Heart right ventricle (tissue), 16 donors: ENCODE results near the gene C19orf73. TPM values are rescaled to one million over a fixed set of nuclear protein-coding genes. Genes with fewer than 3 reads are reported as not detected.
A peak's percentile ranks its signal among the peaks of the same experiment; 100 is the strongest.

ENCODE experiments used
- ATAC-seq, 8 donors: fragments of 200-7000 bp; cut with Tn5 transposase; one replicate each; pipeline ENCODE4 v1.9.1; 2020; ENCODE audit warnings: mild to moderate bottlenecking in 8 of 8, moderate library complexity in 8 of 8, moderate number of reproducible peaks in 1 of 8
- DNase-seq, 2 donors: peaks; one replicate each; pipeline ENCODE4 v3.0.0-alpha.2; 2020
- H3K27ac ChIP-seq, 10 donors: fragments of 200-600 bp; sonication (generic) in 2 of 10; one replicate each; pipeline versions ENCODE4 v1.5.0 to v1.8.0; 2020 to 2022; ENCODE audit warnings: mild to moderate bottlenecking in 3 of 10
- H3K27me3 ChIP-seq, 7 donors: fragments of 200-600 bp; one replicate each; pipeline ENCODE4 v1.8.0; 2021 to 2022; ENCODE audit warnings: mild to moderate bottlenecking in 2 of 7
- H3K36me3 ChIP-seq, 9 donors: fragments of 200-600 bp; sonication (generic) in 1 of 9; one replicate each; pipeline versions ENCODE4 v1.5.0 to v1.8.0; 2020 to 2022; ENCODE audit warnings: mild to moderate bottlenecking in 2 of 9
- H3K4me1 ChIP-seq, 9 donors: fragments of 200-600 bp; sonication (generic) in 1 of 9; one replicate each; pipeline versions ENCODE4 v1.5.0 to v1.8.0; 2020 to 2022; ENCODE audit warnings: mild to moderate bottlenecking in 4 of 9
- H3K4me3 ChIP-seq, 10 donors: fragments of 200-600 bp; sonication (generic) in 2 of 10; one replicate each; pipeline versions ENCODE4 v1.5.0 to v1.8.0; 2020 to 2022; ENCODE audit warnings: mild to moderate bottlenecking in 7 of 10, moderate library complexity in 2 of 10
- H3K9me3 ChIP-seq, 11 donors: fragments of 200-600 bp in 10 of 11; sonication (generic) in 2 of 11; one replicate each; pipeline versions ENCODE4 v1.5.0 to v1.8.0; 2013 to 2022; ENCODE audit warnings: mild to moderate bottlenecking in 2 of 11, control low read depth in 1 of 11, moderate library complexity in 1 of 11
- WGBS, 2 donors: extraction: QIAGEN DNeasy Blood & Tissue Kit; methylation state at CpG; one replicate each; pipeline ENCODE4 v1.1.7; 2013; ENCODE audit warnings: inconsistent platforms in 1 of 2; 5-methylcytosine and 5-hydroxymethylcytosine counted together
- intact Hi-C, 10 donors: fragments of 100-400 bp; cut with DNase I; formaldehyde crosslinking; loops; one replicate each; pipeline versions ENCODE4 v1.11.1 to v1.14.2; 2022
- polyA plus RNA-seq, 2 donors: library from polyadenylated mRNA; stranded (reverse); fragments of 200-250 nt; gene quantifications; one replicate each; pipeline ENCODE4 v1.2.3, GENCODE V29; 2013
- total RNA-seq, 10 donors: library from RNA; stranded (reverse); fragmentation: NEBNext Ultra II Directional in 3 of 10; extraction: Animal tissue kit (Norgen Biotek cat#: 25700) in 3 of 10; gene quantifications; one replicate each; pipeline versions ENCODE4 v1.2.1 to v1.2.4, GENCODE V29; 2021 to 2023
- TF ChIP-seq, protein P1 (sequence below), 9 donors: fragments of 200-600 bp; sonication (generic) in 2 of 9; IDR thresholded peaks; one replicate each; pipeline versions ENCODE4 v1.5.0 to v1.8.0; 2021 to 2022; ENCODE audit warnings: antibody characterized with exemption in 9 of 9, mild to moderate bottlenecking in 5 of 9, moderate library complexity in 1 of 9
- donor health status: Arrhythmogenic right ventricular cardiomyopathy.
- donor health status: ischemic (EF 13 %, LVEDD 7.1; RV severe dilation, severe dysfunction).
- donor health status: healthy with polysubstance abuse.
- donor health status: DM: no; HTN: yes; CAD: no.
- donor health status: DM: no; HTN: no; CAD: no.
- donor health status: ischemic (EF 25% LVEDD 6.9; RV normal size, moderate dysfunction).
- donor health status: ischemic (EF 25% LVEDD 5.7; RV mildly dilated, moderate dysfunction).
- donor health status: healthy.
- donor health status: DM: yes; HTN: yes; CAD: no.
- donor health status: Ischemic cardiomyopathy.
- donor health status: ischemic (EF 35%, LVEDD 5.7; RV mildly dilated, moderate dysfunction).
- donor health status: nonischemic (EF 11% LVEDD 7.7; RV severe dilation, severe dysfunction).
- donor health status: DM: yes; HTN: yes; CAD: no.
- donor health status: PGD.
- donor health status: ischemic (EF 29% LVEDD 5.4; RV normal size, mild dysfunction).
- donor health status: nonischemic (EF 23%, LVEDD 6.1; RV moderate dilation, normal function).

The C19orf73 gene
- total and polyA plus RNA-seq, 12 donors: 0.64 to 5.4 (median 1.2) TPM

DNA sequence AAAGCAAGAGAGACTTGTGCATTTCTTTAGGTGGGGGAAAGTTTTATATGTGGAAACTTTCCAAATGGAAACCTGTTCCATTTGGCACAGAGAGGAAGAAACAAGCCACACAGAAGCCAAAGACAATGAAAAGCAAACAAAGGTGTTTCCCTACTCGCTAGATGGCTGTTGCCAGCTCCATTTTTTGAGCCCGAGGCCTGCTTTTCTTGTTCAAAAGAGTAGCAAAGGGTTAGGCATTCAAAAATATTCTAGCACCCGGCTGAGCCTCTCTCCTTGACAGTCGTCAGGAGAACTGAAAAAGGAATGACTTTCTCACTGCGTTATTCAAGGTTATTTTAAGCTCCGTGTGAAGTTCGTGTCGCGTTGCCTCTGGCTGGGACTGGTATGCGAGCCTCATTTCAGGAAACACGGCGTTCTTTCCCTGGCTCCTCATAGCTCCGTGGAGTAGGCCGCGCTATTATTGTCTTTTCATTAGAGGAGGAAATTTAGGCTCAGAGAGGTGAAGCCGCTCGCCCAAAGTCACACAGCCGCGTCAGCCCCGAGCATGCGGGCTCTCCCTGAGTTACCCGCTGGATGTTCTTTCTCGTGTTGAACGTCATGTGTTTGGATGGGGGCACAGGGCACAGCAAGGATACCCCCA lies 46.3 kb upstream of the C19orf73 start:
- peak in 1 of 2 donors; percentile 64 for DNase-seq
- Histone ChIP-seq H3K27ac (peak overlapping the region; percentile 77 to 97 (median 90)), H3K9me3 (no peaks in the 10 kb centered on the region), H3K27me3 (no peaks in the 10 kb centered on the region), H3K4me3 (peak overlapping the region in 7 of 10 donors; percentile 1 to 44 (median 29)), H3K4me1 (peaks cover 15 to 42% (median 22%) of the 10 kb centered on the region in 9 donors), H3K36me3 (peaks cover 0 to 41% (median 24%) of the 10 kb centered on the region in 9 donors)
- TF ChIP-seq, protein P1, sequence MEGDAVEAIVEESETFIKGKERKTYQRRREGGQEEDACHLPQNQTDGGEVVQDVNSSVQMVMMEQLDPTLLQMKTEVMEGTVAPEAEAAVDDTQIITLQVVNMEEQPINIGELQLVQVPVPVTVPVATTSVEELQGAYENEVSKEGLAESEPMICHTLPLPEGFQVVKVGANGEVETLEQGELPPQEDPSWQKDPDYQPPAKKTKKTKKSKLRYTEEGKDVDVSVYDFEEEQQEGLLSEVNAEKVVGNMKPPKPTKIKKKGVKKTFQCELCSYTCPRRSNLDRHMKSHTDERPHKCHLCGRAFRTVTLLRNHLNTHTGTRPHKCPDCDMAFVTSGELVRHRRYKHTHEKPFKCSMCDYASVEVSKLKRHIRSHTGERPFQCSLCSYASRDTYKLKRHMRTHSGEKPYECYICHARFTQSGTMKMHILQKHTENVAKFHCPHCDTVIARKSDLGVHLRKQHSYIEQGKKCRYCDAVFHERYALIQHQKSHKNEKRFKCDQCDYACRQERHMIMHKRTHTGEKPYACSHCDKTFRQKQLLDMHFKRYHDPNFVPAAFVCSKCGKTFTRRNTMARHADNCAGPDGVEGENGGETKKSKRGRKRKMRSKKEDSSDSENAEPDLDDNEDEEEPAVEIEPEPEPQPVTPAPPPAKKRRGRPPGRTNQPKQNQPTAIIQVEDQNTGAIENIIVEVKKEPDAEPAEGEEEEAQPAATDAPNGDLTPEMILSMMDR (IDR thresholded peaks at IDR 0.05): no peak
- intact Hi-C loops: no loop called here
- WGBS, 2 donors: 22 to 33% methylated on average over 24 of the region's 24 CpGs
- ATAC-seq: peak; percentile 74 to 95 (median 89)

DNA sequence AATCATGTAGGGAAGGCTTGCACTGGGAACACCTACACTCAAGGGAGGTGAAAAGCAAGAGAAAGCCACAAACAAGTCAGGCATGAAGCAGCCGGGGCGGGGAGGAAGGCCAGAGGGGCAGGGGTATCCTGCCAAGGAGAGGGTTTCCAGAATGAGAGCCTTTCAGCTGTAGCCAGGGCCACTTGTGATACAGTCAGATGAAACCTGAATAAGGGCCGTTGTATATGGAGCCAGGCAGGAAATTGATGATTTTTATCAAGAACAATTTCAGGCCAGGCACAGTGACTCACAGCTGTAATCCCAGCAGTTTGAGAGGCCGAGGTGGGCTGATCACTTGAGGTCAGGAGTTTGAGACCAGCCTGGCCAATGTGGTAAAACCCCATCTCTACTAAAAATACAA lies 43.0 kb upstream of the C19orf73 start:
- no peaks in the 10 kb centered on the region for H3K9me3 ChIP-seq
- H3K27me3 ChIP-seq: peaks cover 0 to 16% (median 0%) of the 10 kb centered on the region in 7 donors
- H3K27ac ChIP-seq: peak overlapping the region in 6 of 10 donors; percentile 3 to 51 (median 18)
- DNase-seq (no peak), ATAC-seq (no peak)
- peaks cover 0 to 23% (median 0%) of the 10 kb centered on the region in 9 donors for H3K36me3 ChIP-seq
- H3K4me3 ChIP-seq: no peak overlapping the region
- TF ChIP-seq, protein P1 (IDR thresholded peaks at IDR 0.05): no peak
- intact Hi-C loops: no loop called here
- 66 to 67% methylated on average over 4 of the region's 4 CpGs for WGBS, 2 donors
- H3K4me1 ChIP-seq: peaks cover 25 to 62% (median 39%) of the 10 kb centered on the region in 9 donors

DNA sequence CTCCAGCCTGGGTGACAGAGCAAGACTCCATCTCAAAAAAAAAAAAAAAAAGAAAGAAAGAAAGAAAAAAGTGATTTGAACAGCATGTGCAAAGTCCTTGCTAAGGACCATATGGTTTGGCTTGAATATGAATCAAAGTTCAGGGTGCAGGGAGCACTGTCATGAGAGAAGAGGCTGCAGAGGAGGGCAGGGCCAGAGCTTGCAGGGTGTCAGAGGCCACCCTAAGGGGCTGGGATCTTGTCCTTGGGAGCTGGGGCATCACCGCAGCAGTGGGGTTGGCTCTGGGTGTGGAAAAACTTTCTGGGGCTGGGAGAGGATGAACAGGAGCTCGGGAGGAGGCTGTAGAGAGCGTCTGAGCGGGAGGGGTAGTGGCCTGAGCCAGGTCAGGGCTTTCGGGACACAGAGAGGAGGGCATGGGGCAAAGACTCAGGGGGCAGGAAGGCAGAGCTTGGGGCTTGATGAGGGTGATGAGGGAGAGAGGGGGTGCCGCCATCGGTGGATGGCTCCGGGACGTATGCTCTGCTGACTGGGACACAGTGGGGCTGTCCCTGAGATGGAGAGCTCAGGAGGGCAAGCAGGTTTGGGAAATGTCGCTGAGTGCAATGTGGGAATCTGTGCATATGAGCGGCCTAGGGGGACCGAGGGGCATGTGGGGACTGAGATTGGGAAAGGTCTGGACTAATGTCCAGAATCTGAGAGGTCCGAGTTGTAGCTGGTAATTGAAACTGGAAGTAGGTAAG lies 41.7 kb upstream of the C19orf73 start:
- H3K9me3 ChIP-seq: no peaks in the 10 kb centered on the region
- peaks cover 0 to 16% (median 0%) of the 10 kb centered on the region in 7 donors for H3K27me3 ChIP-seq
- peaks cover 19 to 59% (median 33%) of the 10 kb centered on the region in 9 donors for H3K4me1 ChIP-seq
- intact Hi-C loops: no loop called here
- peaks cover 0 to 19% (median 0%) of the 10 kb centered on the region in 9 donors for H3K36me3 ChIP-seq
- TF ChIP-seq, protein P1 (IDR thresholded peaks at IDR 0.05): no peak
- WGBS, 2 donors: 86 to 89% methylated on average over 13 of the region's 13 CpGs
- ATAC-seq (no peak), DNase-seq (no peak)
- H3K27ac ChIP-seq: peak overlapping the region in 3 of 10 donors; percentile 25 to 98 (median 96)
- H3K4me3 ChIP-seq: no peak overlapping the region

DNA sequence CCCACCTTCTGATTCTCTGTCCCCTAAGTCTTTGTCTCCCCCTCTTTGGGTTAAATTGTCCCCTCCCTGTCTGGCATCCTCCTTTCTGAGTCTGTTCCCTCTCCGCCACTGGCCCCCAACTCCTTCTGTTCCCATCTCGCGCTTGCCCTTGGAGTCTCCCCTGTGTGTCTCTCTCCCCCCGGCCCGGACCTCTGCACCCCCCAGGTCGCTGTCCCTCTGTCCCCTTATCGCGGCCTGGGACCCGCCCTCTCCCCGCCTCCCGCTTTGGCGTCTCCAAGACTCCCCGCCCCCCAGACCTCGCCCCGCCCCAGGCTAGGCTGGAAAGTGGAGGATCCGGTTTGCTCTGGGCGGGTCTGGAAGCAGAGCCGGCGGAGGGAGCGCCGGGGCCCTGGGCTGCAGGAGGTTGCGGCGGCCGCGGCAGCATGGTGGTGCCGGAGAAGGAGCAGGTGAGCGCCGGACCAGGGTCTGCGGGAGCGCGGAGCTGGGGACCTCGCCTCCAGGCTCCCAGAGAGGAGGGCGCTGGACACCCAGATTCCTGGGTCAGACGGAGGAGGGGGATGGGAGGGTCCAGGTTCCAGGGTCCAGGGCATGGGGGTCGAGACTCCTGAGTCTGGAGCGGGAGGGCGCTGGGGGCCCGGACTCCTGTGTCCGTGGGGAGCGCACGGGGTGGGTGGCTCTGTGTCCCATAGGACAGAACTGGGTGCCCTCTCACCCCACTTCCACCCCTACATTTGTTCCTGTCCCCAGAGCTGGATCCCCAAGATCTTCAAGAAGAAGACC lies 38.7 kb upstream of the C19orf73 start, which contains the start of gene TRPM4:
TRPM4 (plus strand) TSS at position 348 of the 780 bp plus-strand sequence; CDS start at position 423, 75 bp downstream.
- H3K27ac ChIP-seq: peak within 1 kb of the TSS; percentile 92 to 98 (median 96)
- H3K9me3 ChIP-seq: no peaks in the 10 kb centered on the region
- TF ChIP-seq, protein P1 (IDR thresholded peaks at IDR 0.05): peak in 1 of 9 donors; percentile 11
- intact Hi-C loops: loop anchor here in 5 of 10 donors (5.0 to 10.0 kb wide), 4 partner anchors 40 to 520 kb away; partner anchors contain the start of genes C19orf73 (in 2 of the 5), PPFIA3 (in 2 of the 5), DBP (in 1 of the 5) and GYS1 (in 1 of the 5)
- H3K36me3 ChIP-seq: peaks cover 0 to 19% (median 0%) of the 10 kb centered on the region in 9 donors
- peak within 1 kb of the TSS; percentile 75 to 98 (median 92) for H3K4me3 ChIP-seq
- H3K27me3 ChIP-seq: peaks cover 0 to 16% (median 0%) of the 10 kb centered on the region in 7 donors
- H3K4me1 ChIP-seq: peaks cover 6 to 41% (median 24%) of the 10 kb centered on the region in 9 donors
- peak; percentile 96 to 97 for DNase-seq
- 0 to 1% methylated on average over 38 to 41 of the region's 41 CpGs for WGBS, 2 donors
- ATAC-seq: peak; percentile 81 to 86 (median 84)
